Panc1 (cell line): Measurements from ENCODE around the gene GPR107. TPM values are rescaled to one million over a fixed set of nuclear protein-coding genes. Genes with fewer than 3 reads are reported as not detected.
A peak's percentile ranks its signal among the peaks of the same experiment; 100 is the strongest.

ENCODE experiments used
- ATAC-seq: fragments of 200-7000 bp; cut with Tn5 transposase; 2 replicates; pipeline ENCODE4 v1.9.1; 2020; ENCODE audit warnings: mild to moderate bottlenecking, moderate library complexity
- BruUV-seq: library from RNA; stranded (reverse); fragments of 400-500 nt; replicated peaks from 2 replicates; lab custom pipeline; 2021; lab: Mats Ljungman, UMichigan
- CTCF ChIA-PET: fragments of 300-600 bp; sonication (Branson Sonifier 250); formaldehyde crosslinking; loops from one replicate; lab custom pipeline; 2022; ENCODE audit warnings: antibody characterized with exemption; lab: Charles Lee
- POLR2A ChIA-PET: fragments of 300-600 bp; sonication (Branson Sonifier 250); formaldehyde crosslinking; loops from one replicate; lab custom pipeline; 2022; ENCODE audit warnings: antibody characterized with exemption; lab: Charles Lee
- DNase-seq: peaks from one replicate; pipeline ENCODE4 v3.0.0-alpha.2; 2010; ENCODE audit warnings: low read depth, low spot score
- H3K27ac ChIP-seq: 2 replicates; pipeline ENCODE4 v1.5.1; 2011; ENCODE audit warnings: mild to moderate bottlenecking, low read length, inconsistent platforms
- H3K27me3 ChIP-seq: fragments of 200-500 bp; sonication (Bioruptor generic); 2 replicates; pipeline ENCODE4 v1.6.0; 2014; ENCODE audit warnings: low read length, inconsistent platforms; ENCODE audit not compliant: control insufficient read depth, insufficient read depth
- H3K36me3 ChIP-seq: fragments of 200-500 bp; sonication (Bioruptor generic); 2 replicates; pipeline ENCODE4 v1.5.1; 2014; ENCODE audit warnings: inconsistent platforms, mild to moderate bottlenecking, low read length, moderate library complexity; ENCODE audit not compliant: control insufficient read depth, insufficient read depth
- H3K4me1 ChIP-seq: 2 replicates; pipeline ENCODE4 v1.5.1; 2011; ENCODE audit warnings: inconsistent platforms, mild to moderate bottlenecking, low read length, moderate library complexity; ENCODE audit not compliant: control insufficient read depth, insufficient read depth
- H3K4me3 ChIP-seq, 2 experiments: 2 replicates each; pipeline ENCODE4 v1.5.1; 2011 to 2012; ENCODE audit warnings: low read depth in 2 of 2, low read length in 2 of 2, mild to moderate bottlenecking in 2 of 2, inconsistent platforms in 1 of 2, moderate library complexity in 1 of 2
- H3K9me3 ChIP-seq: fragments of 200-500 bp; sonication (Bioruptor generic); 2 replicates; pipeline ENCODE4 v1.5.1; 2014; ENCODE audit warnings: low read depth, mild to moderate bottlenecking, inconsistent platforms, low read length, moderate library complexity; ENCODE audit not compliant: control insufficient read depth, insufficient read depth
- POLR2AphosphoS5 ChIP-seq: IDR thresholded peaks from 2 replicates; pipeline ENCODE4 v1.6.1; 2012; ENCODE audit warnings: mild to moderate bottlenecking, low read depth, low read length, moderate library complexity
- SIN3A ChIP-seq: IDR thresholded peaks from 2 replicates; pipeline ENCODE4 v1.6.1; 2012; ENCODE audit warnings: low read depth, mild to moderate bottlenecking, low read length, moderate library complexity, borderline replicate concordance; ENCODE audit not compliant: insufficient read depth
- TCF7L2 ChIP-seq: IDR thresholded peaks from 2 replicates; pipeline ENCODE4 v1.6.1; 2011; ENCODE audit warnings: mild to moderate bottlenecking, low read depth, low read length, inconsistent platforms
- in situ Hi-C: cut with HindIII; loops from 2 replicates; pipeline ENCODE4 v1.10.0; 2016; ENCODE audit warnings: low sequenced_read_pairs, low pct_unique_long_range_greater_than_20kb
- intact Hi-C: fragments of 100-400 bp; cut with micrococcal nuclease; formaldehyde crosslinking; loops from one replicate; pipeline ENCODE4 v1.10.0; 2022; ENCODE audit not compliant: unreplicated experiment
- total RNA-seq: library from RNA; stranded (reverse); gene quantifications from one replicate; pipeline ENCODE4 v1.2.1, GENCODE V29; 2021; ENCODE audit not compliant: unreplicated experiment
- TF ChIP-seq, protein P1 (sequence below): fragments of 450-650 bp; IDR thresholded peaks from 2 replicates; pipeline ENCODE4 v1.5.1; 2017; ENCODE audit warnings: mild to moderate bottlenecking
- TF ChIP-seq, protein P2 (sequence below), 2 experiments: IDR thresholded peaks; 2 replicates each; pipeline ENCODE4 v1.6.1; 2011 to 2012; ENCODE audit warnings: low read depth in 2 of 2, control low read depth in 1 of 2, low read length in 1 of 2, mild to moderate bottlenecking in 1 of 2, moderate library complexity in 1 of 2; ENCODE audit not compliant: insufficient read depth in 1 of 2

The GPR107 gene
- total RNA-seq, 1 experiment from 2014 or later = 43.0 TPM

DNA sequence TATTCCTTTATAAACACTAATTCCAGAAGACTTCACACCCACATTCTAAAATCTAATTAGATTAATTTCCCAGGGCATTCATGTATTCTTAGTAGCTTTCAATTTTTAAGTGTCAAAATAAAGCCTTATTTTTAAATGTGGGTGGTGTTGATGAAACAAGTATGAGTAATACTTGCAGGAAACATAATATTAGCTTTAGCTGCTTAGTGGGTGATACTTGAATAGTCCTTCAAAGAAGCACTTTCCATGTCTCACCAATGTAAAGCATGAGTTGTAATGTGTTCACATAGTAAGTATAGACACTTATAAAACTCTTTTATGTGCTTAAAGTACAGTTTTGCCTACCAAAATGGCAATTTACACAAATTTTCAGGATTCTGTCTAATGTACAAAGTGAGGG, 17.6 kb upstream of the GPR107 start:
- intact Hi-C loops (loop anchor here (10.0 kb wide), 1 partner anchor 151 kb away; no protein-coding TSS in a partner anchor), in situ Hi-C loops (no loop called here)
- Histone ChIP-seq H3K36me3 (no peaks in the 10 kb centered on the region), H3K4me1 (peaks cover 31% of the 10 kb centered on the region), H3K9me3 (no peaks in the 10 kb centered on the region), H3K27ac (peak overlapping the region; percentile 39; the same call in 1 of the 2 replicates), H3K4me3 (no peak overlapping the region), H3K27me3 (no peaks in the 10 kb centered on the region)
- CTCF ChIA-PET = no interaction called here
- DNase-seq (no peak), ATAC-seq (no peak)
- BruUV-seq = no TSS peak
- TF ChIP-seq POLR2AphosphoS5 = no peak
- TF ChIP-seq, protein P1, sequence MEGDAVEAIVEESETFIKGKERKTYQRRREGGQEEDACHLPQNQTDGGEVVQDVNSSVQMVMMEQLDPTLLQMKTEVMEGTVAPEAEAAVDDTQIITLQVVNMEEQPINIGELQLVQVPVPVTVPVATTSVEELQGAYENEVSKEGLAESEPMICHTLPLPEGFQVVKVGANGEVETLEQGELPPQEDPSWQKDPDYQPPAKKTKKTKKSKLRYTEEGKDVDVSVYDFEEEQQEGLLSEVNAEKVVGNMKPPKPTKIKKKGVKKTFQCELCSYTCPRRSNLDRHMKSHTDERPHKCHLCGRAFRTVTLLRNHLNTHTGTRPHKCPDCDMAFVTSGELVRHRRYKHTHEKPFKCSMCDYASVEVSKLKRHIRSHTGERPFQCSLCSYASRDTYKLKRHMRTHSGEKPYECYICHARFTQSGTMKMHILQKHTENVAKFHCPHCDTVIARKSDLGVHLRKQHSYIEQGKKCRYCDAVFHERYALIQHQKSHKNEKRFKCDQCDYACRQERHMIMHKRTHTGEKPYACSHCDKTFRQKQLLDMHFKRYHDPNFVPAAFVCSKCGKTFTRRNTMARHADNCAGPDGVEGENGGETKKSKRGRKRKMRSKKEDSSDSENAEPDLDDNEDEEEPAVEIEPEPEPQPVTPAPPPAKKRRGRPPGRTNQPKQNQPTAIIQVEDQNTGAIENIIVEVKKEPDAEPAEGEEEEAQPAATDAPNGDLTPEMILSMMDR = no peak
- TF ChIP-seq, protein P2, sequence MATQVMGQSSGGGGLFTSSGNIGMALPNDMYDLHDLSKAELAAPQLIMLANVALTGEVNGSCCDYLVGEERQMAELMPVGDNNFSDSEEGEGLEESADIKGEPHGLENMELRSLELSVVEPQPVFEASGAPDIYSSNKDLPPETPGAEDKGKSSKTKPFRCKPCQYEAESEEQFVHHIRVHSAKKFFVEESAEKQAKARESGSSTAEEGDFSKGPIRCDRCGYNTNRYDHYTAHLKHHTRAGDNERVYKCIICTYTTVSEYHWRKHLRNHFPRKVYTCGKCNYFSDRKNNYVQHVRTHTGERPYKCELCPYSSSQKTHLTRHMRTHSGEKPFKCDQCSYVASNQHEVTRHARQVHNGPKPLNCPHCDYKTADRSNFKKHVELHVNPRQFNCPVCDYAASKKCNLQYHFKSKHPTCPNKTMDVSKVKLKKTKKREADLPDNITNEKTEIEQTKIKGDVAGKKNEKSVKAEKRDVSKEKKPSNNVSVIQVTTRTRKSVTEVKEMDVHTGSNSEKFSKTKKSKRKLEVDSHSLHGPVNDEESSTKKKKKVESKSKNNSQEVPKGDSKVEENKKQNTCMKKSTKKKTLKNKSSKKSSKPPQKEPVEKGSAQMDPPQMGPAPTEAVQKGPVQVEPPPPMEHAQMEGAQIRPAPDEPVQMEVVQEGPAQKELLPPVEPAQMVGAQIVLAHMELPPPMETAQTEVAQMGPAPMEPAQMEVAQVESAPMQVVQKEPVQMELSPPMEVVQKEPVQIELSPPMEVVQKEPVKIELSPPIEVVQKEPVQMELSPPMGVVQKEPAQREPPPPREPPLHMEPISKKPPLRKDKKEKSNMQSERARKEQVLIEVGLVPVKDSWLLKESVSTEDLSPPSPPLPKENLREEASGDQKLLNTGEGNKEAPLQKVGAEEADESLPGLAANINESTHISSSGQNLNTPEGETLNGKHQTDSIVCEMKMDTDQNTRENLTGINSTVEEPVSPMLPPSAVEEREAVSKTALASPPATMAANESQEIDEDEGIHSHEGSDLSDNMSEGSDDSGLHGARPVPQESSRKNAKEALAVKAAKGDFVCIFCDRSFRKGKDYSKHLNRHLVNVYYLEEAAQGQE (IDR thresholded peaks at IDR 0.05; ENCODE audit: insufficient read depth in 1 of 2, low read depth in 2 of 2, low read length in 1 of 2) = no peak
- TF ChIP-seq SIN3A = no peak
- TF ChIP-seq TCF7L2 = no peak
- POLR2A ChIA-PET = interaction anchor here (0.7 kb wide), 1 partner anchor 74 kb away, joined by 4 read pairs; no protein-coding TSS in a partner anchor

DNA sequence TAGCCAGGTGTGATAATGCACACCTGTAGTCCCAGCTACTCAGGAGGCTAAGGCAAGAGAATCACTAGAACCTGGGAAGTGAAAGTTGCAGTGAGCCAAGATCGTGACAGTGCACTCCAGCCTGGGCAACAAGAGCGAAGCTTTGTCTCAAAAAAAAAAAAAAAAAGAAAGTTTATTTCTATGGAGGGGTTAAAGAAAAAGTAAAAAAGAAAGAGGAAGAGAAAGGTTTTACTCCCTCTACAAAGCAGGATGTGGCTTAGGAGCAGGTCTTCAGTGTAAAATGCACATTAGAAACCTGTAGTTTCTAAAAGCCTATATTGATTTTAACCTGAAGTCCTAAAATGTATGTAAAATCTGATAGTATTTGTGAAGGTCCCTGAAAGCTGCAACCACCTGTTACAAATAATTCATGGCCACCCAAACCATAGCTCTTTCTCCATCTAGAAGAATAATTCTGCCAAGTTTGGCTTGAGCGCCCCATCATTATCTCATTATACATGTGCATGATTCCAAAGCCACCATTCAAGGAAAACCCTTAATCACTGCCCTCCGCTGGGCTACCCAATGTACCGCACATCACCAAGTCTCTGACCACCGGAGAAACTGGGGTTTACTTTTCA, 14.1 kb upstream of the GPR107 start:
- DNase-seq (no peak), ATAC-seq (no peak)
- Histone ChIP-seq H3K4me1 (peaks cover 21% of the 10 kb centered on the region), H3K4me3 (no peak overlapping the region), H3K27me3 (no peaks in the 10 kb centered on the region), H3K9me3 (no peaks in the 10 kb centered on the region), H3K36me3 (peaks cover 3% of the 10 kb centered on the region; the same call in 1 of the 2 replicates), H3K27ac (no peak overlapping the region)
- in situ Hi-C loops (no loop called here), intact Hi-C loops (loop anchor here (10.0 kb wide), 1 partner anchor 155 kb away; no protein-coding TSS in a partner anchor)
- ChIA-PET POLR2A (no interaction called here), CTCF (interaction anchor here (1.1 kb wide), 1 partner anchor 23 kb away, joined by 14 read pairs; no protein-coding TSS in a partner anchor)
- no TSS peak for BruUV-seq
- TF ChIP-seq TCF7L2 (no peak), POLR2AphosphoS5 (no peak), SIN3A (no peak)
- TF ChIP-seq, protein P1 = peak; percentile 51
- TF ChIP-seq, protein P2 (IDR thresholded peaks at IDR 0.05; ENCODE audit: insufficient read depth in 1 of 2, low read depth in 2 of 2, low read length in 1 of 2) = no peak
